ENCODE data around the gene GLT6D1. TPM values are rescaled to one million over a fixed set of nuclear protein-coding genes. Genes with fewer than 3 reads are reported as not detected.
A peak's percentile ranks its signal among the peaks of the same experiment; 100 is the strongest.

The GLT6D1 gene
- total and polyA plus RNA-seq, 2 of the 8 experiments (the other 6 are each of a cell fraction or from before 2014, with no cell fraction given) = 1.3 to 2.1 TPM

GRCh38 chr9:135669616-135670285, 30.4 kb upstream of the GLT6D1 start:
- no peak overlapping the region for H3K9ac ChIP-seq (replicated peaks in 1 of 4; ENCODE audit: extremely low read depth in 1 of 4, low read depth in 3 of 4, low read length in 3 of 4)
- H2AFZ ChIP-seq (ENCODE audit: low read length) = no peak overlapping the region
- H3K4me2 ChIP-seq (ENCODE audit: insufficient read depth in 1 of 2, low read depth in 2 of 2, low read length in 2 of 2) = no peak overlapping the region
- H2AK5ac ChIP-seq (ENCODE audit: low read depth, low read length) = no peak overlapping the region
- no peak overlapping the region for H3K4ac ChIP-seq (replicated peaks; ENCODE audit: insufficient read length, low read depth, low read length)
- H2BK5ac ChIP-seq (ENCODE audit: low read depth, low read length) = no peak overlapping the region
- H3K23ac ChIP-seq (ENCODE audit: insufficient read length) = no peak overlapping the region
- no peak for FAIRE-seq
- no peak overlapping the region for H2BK12ac ChIP-seq (ENCODE audit: low read depth, low read length)
- H3K23me2 ChIP-seq (ENCODE audit: low read depth, low read length) = no peaks in the 10 kb centered on the region
- no peaks in the 10 kb centered on the region for H3K36me3 ChIP-seq (ENCODE audit: control insufficient read depth in 2 of 4, insufficient read depth in 4 of 4, low read length in 3 of 4)
- no peak for DNase-seq (ENCODE audit: low read depth in 1 of 2, low spot score in 2 of 2)
- no peaks in the 10 kb centered on the region for H3K79me1 ChIP-seq (ENCODE audit: low read depth, low read length)
- no peak overlapping the region for H2BK20ac ChIP-seq (ENCODE audit: low read length)
- H3K56ac ChIP-seq (replicated peaks; ENCODE audit: insufficient read length, low read depth, low read length) = no peak overlapping the region
- H3K27me3 ChIP-seq (replicated peaks in 1 of 4; ENCODE audit: control insufficient read depth in 3 of 4, extremely low read depth in 1 of 4, insufficient read depth in 3 of 4, low read length in 3 of 4) = no peaks in the 10 kb centered on the region; a peak in 1 of 7 replicates
- H3K4me1 ChIP-seq (replicated peaks in 1 of 4; ENCODE audit: control insufficient read depth in 3 of 4, insufficient read depth in 4 of 4, low read length in 3 of 4) = no peaks in the 10 kb centered on the region; a peak in 1 of 7 replicates
- H3K18ac ChIP-seq (ENCODE audit: extremely low read depth, low read length) = no peak overlapping the region
- H3K4me3 ChIP-seq (ENCODE audit: extremely low read depth in 1 of 4, insufficient read depth in 2 of 4, low read depth in 3 of 4, low read length in 4 of 4) = no peak overlapping the region
- H3K79me2 ChIP-seq (ENCODE audit: control insufficient read depth in 1 of 2, insufficient read depth in 2 of 2, low read length in 2 of 2) = no peaks in the 10 kb centered on the region
- H3K27ac ChIP-seq (ENCODE audit: low read depth, low read length) = no peak overlapping the region
- CTCF ChIA-PET (ENCODE audit: partially characterized antibody) = interaction anchor here (1.0 to 1.2 kb wide), 2 partner anchors 50 to 69 kb away, joined by 3 read pairs; no protein-coding TSS in a partner anchor
- no peak overlapping the region for H2BK120ac ChIP-seq (replicated peaks; ENCODE audit: low read depth, low read length)
- POLR2A ChIA-PET (ENCODE audit: partially characterized antibody) = no interaction called here
- H4K5ac ChIP-seq (ENCODE audit: insufficient read length, low read depth, low read length) = no peak overlapping the region
- no peak overlapping the region for H4K8ac ChIP-seq (ENCODE audit: extremely low read depth, insufficient read depth, low read length)
- no peak for TF ChIP-seq CBX8 (IDR thresholded peaks at IDR 0.05; ENCODE audit: borderline replicate concordance, low read depth, low read length)
- no peak for TF ChIP-seq SIRT6 (IDR thresholded peaks at IDR 0.05; ENCODE audit: low read length)
- no peak for TF ChIP-seq KDM1A (IDR thresholded peaks at IDR 0.05; ENCODE audit: borderline replicate concordance, low read length)
- no peak for TF ChIP-seq BRCA1 (IDR thresholded peaks at IDR 0.05; ENCODE audit: low read depth, low read length)
- no peak for TF ChIP-seq KDM4A (IDR thresholded peaks at IDR 0.05; ENCODE audit: low read depth, low read length, severe bottlenecking)
- TF ChIP-seq RNF2 (IDR thresholded peaks at IDR 0.05; ENCODE audit: borderline replicate concordance, low read depth, low read length, missing control alignments, poor library complexity, severe bottlenecking) = no peak
- no peak for TF ChIP-seq TAF7 (optimal IDR thresholded peaks at IDR 0.05; ENCODE audit: borderline replicate concordance, low read depth, low read length)
- no peak for TF ChIP-seq ASH2L (IDR thresholded peaks at IDR 0.05; ENCODE audit: low read length)
- TF ChIP-seq NRF1 (IDR thresholded peaks at IDR 0.05; ENCODE audit: low read depth, low read length) = no peak
- no peak for TF ChIP-seq SP2 (IDR thresholded peaks at IDR 0.05; ENCODE audit: low read length)
- TF ChIP-seq SRF (IDR thresholded peaks at IDR 0.05; ENCODE audit: low read depth, low read length) = no peak
- TF ChIP-seq FOSL1 (IDR thresholded peaks at IDR 0.05; ENCODE audit: insufficient read depth, low read depth, low read length) = no peak
- no peak for TF ChIP-seq CEBPB (IDR thresholded peaks at IDR 0.05; ENCODE audit: low read depth, low read length)
- H3K14ac ChIP-seq (ENCODE audit: insufficient read length) = no peak overlapping the region
- peak overlapping the region; percentile 23 for H4K91ac ChIP-seq (replicated peaks; ENCODE audit: insufficient read length, low read length)
- no peak overlapping the region for H2BK15ac ChIP-seq (ENCODE audit: low read length)
- H3K9me3 ChIP-seq (ENCODE audit: insufficient read depth in 2 of 2, low read depth in 1 of 2, low read length in 1 of 2) = peaks cover 4 to 19% of the 10 kb centered on the region in 2 experiments; a peak in 3 of 4 replicates
- 93% methylated on average over 9 of the region's 9 CpGs; no CpG with 5 or more reads in 1 of the 2 experiments for WGBS, 2 experiments (ENCODE audit: extremely low coverage in 1 of 2, insufficient coverage in 1 of 2, insufficient read length in 1 of 2, insufficient replicate concordance in 2 of 2, low coverage in 1 of 2, low lambda C conversion rate in 2 of 2, missing lambda C conversion rate in 1 of 2)
- no peaks in the 10 kb centered on the region for H4K20me1 ChIP-seq (replicated peaks in 1 of 2; ENCODE audit: control insufficient read depth in 1 of 2, insufficient read depth in 2 of 2, low read length in 2 of 2)

All from H1 (cell line).